GM10847 (cell line): ENCODE results near the gene BMP8A.

Experiments used
- POLR2A ChIP-seq: IDR thresholded peaks from 2 replicates; pipeline ENCODE4 v1.6.1; 2011; ENCODE audit not compliant: insufficient read length; ENCODE audit errors: extremely low read depth

Gene BMP8A

DNA sequence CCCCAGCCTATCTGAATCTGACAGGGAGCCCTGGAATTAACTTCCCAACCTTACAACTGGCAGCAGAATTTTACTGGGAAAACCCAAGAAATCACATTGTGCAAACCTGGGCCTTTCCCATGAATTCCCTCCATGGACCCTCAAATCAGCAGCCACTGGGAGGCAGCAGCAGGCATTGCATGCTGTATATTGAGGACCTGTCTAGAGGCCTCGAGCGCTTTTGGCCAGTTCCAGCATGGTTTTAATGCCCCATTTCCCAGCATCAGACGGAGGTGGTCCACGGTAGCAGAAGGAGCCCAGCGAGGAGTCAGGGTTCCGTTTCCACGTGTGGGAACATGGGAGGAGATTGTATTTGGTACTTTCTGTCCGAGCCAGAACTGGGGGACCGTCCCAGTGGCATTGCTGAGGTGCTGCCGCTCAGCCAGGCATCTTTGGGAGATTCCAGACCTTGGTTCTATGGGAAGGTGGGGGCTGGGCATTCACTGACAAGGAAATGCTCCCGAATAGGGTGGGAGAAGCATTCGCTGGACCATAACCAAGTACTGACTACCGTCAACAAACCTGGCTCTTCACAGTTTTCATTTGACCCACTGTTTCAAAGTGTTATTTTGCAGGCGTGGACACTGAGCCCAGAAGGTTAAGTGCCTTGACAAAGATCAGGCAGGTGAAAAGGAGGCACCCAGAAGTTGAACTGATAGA is 15.9 kb downstream of the BMP8A start:
- TF ChIP-seq POLR2A, result no peak

DNA sequence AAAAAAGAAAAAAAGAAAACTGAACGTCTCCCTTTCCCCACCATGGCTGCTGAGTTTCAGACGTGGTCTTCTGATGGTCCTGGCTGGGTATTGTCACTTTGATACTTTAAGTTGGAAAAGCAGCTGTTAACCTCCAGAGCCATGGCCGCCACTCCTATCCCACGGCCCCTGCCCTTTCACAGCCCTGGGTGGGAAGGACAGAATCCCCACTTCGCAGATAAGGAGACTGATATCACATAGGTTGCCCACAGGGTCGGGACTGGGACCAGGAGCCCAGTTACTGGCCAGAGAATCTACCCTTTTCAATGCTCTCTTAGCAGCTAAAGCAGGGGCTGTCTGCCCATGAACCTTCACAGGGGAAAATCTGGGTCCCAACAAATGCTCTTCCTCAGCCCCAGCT is 16.8 kb downstream of the BMP8A start:
- no peak for TF ChIP-seq POLR2A

DNA sequence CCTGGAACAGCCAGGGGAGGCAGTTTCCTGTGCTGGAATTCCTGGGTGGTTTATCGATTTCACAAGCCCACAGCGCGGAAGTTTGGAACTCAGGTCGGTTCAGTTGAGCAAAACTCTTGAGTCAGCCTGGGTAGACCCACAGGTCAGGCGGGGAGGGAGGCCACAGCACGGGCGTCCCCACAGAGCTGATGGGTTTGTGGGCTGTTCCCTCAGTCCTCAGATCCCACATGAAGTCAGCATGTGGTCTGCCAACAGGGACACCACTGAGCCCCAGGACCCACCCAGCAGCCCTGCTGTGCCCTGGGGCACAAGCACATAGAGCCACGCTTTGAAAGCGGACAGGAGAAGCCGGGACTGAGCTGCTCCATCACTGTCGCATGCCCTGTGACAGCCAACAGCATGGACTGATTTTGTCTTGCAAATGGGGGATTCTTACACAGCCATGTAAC is 17.4 kb downstream of the BMP8A start:
- TF ChIP-seq POLR2A, result no peak

DNA sequence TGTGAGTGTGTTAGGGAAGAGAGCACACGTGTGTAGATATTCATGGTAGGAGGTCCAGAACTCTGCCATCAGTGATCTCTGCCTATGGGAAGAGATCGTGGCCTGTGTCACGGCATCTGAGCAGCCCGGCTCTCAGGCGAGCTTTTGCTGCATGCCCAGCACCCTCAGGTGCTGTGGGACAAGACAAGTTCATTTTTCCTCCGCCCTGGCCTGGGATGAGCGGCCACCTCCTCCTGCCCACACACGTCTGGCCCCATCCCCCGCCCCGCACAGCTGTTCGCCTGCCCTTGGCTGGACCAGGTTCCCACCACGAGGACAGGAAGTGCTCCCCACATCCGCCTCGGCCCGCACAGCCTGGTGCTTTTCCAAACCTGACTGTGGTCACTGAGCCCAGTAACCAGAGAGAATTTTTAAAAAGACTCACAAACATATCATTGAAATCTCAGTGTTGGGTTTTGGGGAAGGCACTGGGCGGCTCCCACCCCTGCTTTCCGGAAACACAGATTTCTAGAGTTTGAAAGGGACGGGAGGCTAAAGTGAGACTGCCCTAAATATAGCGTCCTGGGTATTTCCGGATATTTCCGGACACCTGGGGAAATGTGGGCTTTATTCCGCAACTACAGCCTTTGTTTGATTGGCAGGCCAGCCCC is 18.0 kb downstream of the BMP8A start:
- TF ChIP-seq POLR2A, result no peak

DNA sequence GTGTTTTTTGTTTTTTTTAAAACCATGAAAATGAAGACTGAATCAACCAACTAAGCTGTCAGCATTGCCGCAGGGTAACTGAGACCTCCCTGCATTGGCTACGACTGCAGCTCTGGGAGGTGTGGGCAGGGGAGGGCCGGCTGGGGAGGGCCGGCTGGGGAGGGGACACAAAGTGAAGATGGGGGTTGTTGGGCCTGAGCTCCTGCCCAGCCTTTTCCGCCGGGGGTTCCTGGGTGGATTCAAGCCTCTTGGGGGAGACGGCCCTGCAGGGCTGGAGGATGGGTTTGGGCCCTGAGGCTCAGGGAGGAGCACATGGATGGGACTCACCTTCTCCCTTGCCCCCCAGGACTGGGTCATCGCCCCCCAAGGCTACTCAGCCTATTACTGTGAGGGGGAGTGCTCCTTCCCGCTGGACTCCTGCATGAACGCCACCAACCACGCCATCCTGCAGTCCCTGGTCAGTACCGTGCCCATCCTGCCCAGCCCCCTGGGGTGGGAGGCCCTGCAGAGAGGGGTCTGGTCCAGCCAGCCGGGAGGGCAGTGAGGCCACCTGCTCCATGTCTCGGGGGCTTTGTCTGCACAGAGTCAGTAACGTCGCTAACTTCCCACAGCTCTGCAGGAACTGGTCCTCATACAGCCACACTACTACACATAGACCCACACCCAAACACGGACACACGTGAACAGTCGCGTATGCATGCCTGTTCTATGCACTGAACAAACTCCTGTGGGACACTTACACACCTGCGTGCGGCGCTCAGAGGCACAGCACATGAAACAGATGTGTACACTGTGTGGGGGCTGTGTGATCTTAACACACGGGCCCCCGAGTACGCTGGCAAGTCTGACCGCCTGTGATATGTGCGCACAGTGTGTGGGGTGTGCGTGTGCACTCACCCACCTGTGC is 31.5 kb downstream of the BMP8A start:
- no peak for TF ChIP-seq POLR2A

DNA sequence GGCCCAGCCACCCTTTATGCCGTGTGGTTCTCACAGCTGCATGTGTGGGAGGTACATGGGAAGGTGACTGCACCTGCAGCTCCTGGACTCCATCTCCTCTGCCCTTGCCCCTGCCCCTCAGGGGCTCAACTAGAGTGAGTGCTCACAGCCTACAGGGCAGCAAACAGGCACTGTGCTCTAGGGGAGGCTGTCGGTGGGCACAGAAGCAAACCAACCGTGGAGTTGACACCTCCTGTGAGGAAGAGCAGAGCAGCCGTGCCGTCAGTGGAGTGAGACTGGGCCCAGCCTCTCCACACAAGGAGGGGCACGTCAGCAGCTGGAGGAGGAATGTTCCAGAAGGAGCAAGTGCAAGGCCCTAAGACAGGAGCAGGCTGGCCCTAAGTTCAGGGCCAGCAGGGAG is 32.7 kb downstream of the BMP8A start:
- TF ChIP-seq POLR2A, result no peak

DNA sequence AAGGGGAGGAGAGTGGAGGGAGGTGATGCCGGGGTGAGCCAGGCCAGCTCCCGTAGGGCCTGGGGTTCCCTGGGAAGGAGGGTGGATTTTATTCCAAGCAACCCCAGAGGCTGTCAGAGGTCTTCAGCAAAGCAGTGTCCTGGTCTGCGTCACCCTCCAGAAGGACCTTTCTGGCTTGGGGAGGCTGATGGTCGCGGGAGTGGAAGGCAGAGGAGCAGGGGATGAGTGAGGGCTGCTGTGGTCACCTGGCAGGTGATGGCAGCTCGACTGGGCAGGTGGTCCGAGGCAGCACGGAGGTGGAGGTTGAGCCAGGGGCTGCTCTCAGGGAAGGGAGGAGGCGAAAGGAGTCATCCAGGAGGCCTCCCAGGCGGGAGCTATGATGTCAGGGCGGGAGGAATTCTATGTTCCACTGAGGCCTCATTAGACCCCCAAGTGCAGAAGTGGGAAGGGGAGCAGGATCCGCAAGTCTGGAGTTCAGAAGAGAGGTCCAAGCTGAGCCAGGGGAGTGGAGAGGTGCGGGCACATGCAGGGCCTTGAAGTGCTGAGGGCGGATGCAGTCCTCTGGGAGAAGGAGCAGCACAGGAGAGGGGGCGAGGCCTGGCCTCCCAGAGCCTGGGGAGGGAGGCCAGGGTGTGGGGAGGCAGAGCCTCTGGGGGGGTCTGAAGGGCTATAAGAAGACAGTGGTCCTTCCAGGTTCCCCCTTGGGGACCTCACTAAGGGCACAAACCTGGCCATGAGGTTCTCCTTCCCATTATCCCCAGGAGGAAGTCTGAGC is 33.3 kb downstream of the BMP8A start:
- no peak for TF ChIP-seq POLR2A

DNA sequence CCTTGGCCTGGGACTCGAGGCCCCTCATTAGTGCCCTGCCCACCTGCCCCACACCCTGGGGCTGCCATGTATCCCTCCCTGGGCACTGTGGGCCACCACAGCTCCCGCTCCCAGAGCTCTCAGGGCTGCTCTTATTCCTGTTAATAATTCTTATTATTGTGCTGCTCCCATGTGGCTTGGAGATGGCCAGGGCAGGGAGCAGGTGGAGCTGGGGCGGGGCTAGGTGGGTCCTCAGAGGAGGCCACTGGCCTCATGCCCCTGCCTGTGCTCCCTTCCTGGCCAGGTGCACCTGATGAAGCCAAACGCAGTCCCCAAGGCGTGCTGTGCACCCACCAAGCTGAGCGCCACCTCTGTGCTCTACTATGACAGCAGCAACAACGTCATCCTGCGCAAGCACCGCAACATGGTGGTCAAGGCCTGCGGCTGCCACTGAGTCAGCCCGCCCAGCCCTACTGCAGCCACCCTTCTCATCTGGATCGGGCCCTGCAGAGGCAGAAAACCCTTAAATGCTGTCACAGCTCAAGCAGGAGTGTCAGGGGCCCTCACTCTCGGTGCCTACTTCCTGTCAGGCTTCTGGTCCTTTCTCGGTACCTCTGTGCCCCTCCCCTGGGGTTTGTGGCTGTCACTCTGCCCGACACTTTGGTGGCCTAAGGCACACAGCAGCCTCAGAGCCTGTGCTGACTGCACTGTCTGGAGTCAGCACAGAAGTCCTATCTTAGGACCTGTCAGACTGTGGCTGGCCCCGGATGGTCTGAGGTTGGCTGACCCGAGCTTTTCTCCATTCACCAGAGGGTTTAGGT is 34.1 kb downstream of the BMP8A start:
- TF ChIP-seq POLR2A, result no peak

DNA sequence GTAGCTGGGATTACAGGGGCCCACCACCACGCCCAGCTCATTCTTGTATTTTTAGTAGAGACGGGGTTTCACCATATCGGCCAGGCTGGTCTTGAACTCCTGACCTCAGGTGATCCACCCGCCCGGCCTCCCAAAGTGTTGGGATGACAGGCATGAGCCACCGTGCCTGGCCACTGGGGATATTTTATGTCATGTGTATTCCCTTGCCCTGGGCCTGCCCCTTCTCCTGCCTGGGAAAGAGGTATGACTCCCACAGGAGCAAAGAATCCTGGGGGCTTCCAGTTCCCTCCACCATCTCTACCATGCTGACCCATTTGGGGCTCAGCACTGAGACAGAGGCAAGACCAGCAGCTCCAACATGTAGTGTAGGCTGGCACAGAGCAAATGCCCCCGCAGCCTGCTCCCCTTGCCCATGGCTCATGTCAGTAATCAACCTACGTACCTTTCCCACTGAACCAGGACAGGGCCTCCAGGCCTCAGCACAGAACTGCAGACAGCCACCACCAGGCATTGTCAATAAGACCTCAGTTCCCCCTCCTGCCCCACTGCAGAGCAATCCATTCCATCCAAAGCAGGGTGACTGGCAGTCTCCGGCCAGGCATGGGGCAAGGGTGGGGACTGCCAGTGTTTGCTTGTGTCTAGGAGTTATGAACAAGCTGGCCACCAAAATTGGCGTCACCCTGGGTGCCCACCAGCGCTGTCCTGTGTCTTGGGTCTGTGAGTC is 35.2 kb downstream of the BMP8A start:
- TF ChIP-seq POLR2A, result no peak

DNA sequence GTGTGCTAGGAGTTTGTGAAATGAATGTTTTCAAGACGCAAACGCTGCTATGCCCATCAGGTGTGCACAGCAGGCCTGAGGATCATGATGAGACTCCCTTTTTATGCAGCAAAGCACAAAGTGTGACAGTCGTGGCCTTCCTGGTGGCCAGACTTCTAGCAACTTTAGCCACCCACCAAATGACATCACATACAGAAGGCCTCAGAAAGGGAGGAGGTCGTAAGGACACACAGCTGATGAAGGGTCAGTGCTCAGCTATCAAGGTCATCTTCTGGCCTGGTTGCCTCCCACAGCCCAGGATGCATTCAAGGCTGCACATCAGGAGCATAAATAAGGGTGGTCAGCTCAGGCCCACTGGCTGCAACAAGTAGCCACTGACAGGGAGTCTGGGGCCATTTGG is 36.6 kb downstream of the BMP8A start:
- TF ChIP-seq POLR2A, result no peak

DNA sequence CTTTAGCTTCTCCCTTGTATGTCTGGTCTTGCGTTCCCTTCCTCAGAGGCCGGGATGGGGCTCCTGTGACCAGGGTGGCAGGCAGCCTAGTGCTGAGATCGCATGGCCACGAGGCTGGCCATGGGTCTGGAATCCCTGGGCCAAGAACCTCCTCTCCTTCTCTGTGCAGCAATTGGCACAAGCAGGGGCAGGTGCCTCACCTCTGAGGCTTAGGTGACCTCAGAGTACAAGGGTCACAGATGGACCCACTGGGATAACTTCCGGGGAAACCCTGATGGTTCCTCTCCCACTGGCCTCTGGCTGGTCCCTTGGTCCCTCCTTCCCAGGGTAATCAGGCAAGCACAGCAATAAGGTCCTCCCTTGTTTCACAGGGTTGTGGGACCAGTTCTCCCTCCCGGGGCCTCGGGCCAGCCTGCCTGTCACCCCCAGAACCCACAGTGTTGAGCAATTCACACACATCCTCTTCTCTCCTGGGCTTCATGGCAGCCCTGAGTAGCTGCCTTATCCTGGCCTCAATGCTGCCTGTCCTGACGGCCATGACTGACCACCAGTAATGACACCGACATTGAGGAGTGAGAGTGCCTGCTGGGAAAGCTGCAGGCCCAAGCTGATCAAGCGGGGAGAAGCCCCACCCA is 38.6 kb downstream of the BMP8A start:
- TF ChIP-seq POLR2A, result no peak

DNA sequence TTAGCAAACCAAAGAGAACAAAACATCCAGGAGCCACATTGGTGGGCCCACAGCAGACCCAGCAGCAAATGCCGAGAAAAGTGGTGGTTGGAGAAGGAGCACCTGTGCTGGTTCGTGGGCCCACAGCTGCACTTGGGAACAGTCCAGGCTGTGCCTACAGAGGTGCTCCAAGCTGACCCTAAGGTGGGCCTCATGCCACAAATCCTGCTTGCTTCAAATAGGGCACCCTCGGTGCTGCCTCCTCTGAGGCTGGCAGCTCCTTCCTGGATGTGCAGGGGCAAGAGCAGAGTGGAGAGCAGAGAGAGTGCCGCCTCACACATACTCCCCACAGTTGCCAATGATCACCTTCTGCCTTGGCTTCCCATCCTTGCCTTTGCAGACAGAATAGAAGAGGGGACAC is 40.1 kb downstream of the BMP8A start:
- no peak for TF ChIP-seq POLR2A

DNA sequence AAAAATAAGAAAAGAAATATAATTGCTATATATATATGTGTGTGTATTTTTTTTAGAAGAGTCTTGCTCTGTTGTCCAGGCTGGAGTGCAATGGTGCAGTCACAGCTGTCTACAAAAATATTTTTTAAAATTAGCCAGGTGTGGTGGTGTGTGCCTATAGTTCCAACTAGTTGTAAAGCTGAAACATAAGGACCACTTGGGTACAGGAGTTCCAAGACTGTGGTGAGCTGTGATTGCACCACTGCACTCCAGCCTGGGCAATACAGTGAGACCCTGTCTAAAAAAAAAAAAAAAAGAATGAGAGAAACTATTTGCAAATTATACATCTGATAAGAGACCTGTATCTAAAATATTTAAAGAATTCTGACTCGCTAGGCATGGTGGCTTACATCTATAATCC is 42.0 kb downstream of the BMP8A start:
- no peak for TF ChIP-seq POLR2A

DNA sequence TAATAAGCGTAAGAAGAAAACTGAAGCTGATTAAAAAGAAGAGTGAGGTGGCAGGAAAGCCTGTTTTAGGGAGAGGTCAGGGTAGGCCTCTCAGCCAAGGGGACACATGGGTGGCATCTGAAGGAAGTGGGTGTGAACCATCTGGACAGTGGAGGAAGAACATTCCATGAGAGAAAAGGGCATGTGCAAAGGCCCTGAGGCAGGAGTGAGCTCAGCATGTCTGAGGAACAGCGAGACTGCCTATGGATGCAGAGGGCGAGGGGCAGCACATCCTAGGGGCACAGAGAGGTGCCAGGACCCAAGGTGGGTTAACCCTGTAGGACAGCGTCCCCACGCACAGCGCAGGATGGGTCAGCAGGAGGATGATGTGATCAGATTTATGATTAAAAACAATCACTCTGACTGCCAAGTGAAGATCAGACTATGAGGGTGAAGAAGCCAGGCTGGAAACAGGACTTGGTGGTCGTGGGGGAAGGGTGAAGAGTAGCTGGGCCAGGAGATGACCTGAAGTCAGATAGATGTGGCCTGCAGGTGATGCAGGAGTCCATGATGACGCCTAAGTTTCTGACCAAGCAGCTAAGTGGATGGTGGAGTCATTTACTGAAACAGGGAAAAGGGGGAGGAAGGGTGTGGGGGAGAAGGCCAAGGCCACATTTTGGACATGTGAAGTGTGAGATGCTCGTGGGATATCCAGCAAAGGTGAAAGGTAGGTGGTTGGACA is 47.3 kb downstream of the BMP8A start:
- no peak for TF ChIP-seq POLR2A
